Skeletal muscle tissue (tissue), 4 donors: Measurements from ENCODE around the gene BSPRY. TPM values are rescaled to one million over a fixed set of nuclear protein-coding genes. Genes with fewer than 3 reads are reported as not detected.
"Not testable (repeated sequence)": the region's sequence is repeated elsewhere in the genome, so short reads cannot be mapped to it uniquely, and the experiment has no call there.

Source experiments
- H3K27ac ChIP-seq: one replicate; pipeline ENCODE4 v1.7.0; 2013; ENCODE audit warnings: mild to moderate bottlenecking, low read depth, low read length, inconsistent platforms
- H3K27me3 ChIP-seq, 3 donors: one replicate each; pipeline ENCODE4 v1.7.0; 2013; ENCODE audit warnings: low read length in 3 of 3; ENCODE audit not compliant: control insufficient read depth in 3 of 3, insufficient read depth in 3 of 3
- H3K36me3 ChIP-seq, 3 donors: one replicate each; pipeline ENCODE4 v1.7.0; 2013; ENCODE audit warnings: low read length in 3 of 3; ENCODE audit not compliant: control insufficient read depth in 3 of 3, insufficient read depth in 3 of 3
- H3K4me1 ChIP-seq, 3 donors: one replicate each; pipeline ENCODE4 v1.7.0; 2013; ENCODE audit warnings: low read length in 3 of 3, mild to moderate bottlenecking in 3 of 3; ENCODE audit not compliant: control insufficient read depth in 3 of 3, insufficient read depth in 3 of 3
- H3K4me3 ChIP-seq, 3 donors: one replicate each; pipeline ENCODE4 v1.7.0; 2013; ENCODE audit warnings: low read length in 3 of 3
- H3K9ac ChIP-seq, 3 donors: one replicate each; pipeline ENCODE4 v1.7.0; 2013; ENCODE audit warnings: low read length in 3 of 3, mild to moderate bottlenecking in 3 of 3, moderate library complexity in 2 of 3, low read depth in 1 of 3
- H3K9me3 ChIP-seq, 3 donors: one replicate each; pipeline ENCODE4 v1.7.0; 2013; ENCODE audit warnings: low read length in 3 of 3; ENCODE audit not compliant: control insufficient read depth in 3 of 3
- total RNA-seq: library from RNA; depleted of rRNA; stranded (reverse); fragments of >200 nt; gene quantifications from one replicate; pipeline ENCODE4 v1.2.3, GENCODE V29; 2014
- donor health status: Osteomylitis.

The BSPRY gene
- total RNA-seq, 1 donor from 2014 or later, result 1.0 TPM

- H3K36me3 ChIP-seq, H3K27me3 ChIP-seq, H3K4me3 ChIP-seq: not testable (repeated sequence)
Measured at GRCh38 chr9:113365652-113366051, 16.3 kb downstream of the BSPRY start.

DNA sequence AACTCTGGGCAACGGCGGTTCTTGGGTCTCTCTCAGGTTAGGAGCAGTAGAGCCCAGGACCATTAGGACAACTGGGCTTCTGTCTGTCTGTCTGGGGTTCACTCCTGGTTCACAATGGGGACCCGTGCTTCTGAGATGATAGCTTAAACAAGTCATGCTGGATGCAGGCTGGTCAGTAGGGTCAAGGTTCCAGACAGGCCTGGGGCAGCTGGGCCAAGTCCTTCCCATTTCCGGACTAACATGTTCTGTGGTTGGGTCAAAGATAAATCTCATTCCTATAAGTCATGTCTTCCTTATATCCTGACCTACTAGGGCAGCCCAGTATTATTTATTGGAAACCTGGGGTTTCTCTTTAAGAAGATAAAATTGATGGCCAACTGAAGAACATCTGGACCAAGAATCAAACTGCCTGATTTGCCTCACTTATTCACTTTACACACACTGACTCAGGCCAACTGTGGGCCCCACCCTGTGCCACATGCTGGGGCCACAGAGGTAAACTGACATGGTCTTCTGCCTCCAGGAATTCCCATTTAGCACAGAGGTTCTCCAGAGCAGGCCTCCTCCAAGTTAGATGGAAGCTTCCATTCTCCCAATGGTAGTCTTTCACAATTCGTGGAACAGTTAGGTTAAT is 19.1 kb downstream of the BSPRY start:
- Histone ChIP-seq H3K36me3 (peaks cover 0 to 9% (median 2%) of the 10 kb centered on the region in 3 donors), H3K9me3 (no peaks in the 10 kb centered on the region), H3K27ac (no peak overlapping the region), H3K27me3 (no peaks in the 10 kb centered on the region), H3K9ac (no peak overlapping the region), H3K4me3 (no peak overlapping the region), H3K4me1 (peaks cover 0 to 8% (median 7%) of the 10 kb centered on the region in 3 donors)

More at GRCh38 chr9:113365652-113366051, 16.3 kb downstream of the BSPRY start:
- H3K4me1 ChIP-seq, H3K9me3 ChIP-seq, H3K27ac ChIP-seq, H3K9ac ChIP-seq: not testable (repeated sequence)

GRCh38 chr9:113368982-113369854 is 19.9 kb downstream of the BSPRY start:
- Histone ChIP-seq H3K27me3 (no peaks in the 10 kb centered on the region), H3K4me3 (peak overlapping the region in 1 of 3 donors; percentile 23), H3K9ac (no peak overlapping the region)

GRCh38 chr9:113369855-113370140 is 20.5 kb downstream of the BSPRY start:
- Histone ChIP-seq H3K27me3 (no peaks in the 10 kb centered on the region), H3K4me3 (peak overlapping the region in 1 of 3 donors; percentile 23), H3K9me3 (no peaks in the 10 kb centered on the region), H3K36me3 (peaks cover 0 to 20% (median 12%) of the 10 kb centered on the region in 3 donors), H3K9ac (no peak overlapping the region), H3K4me1 (peaks cover 0 to 8% (median 7%) of the 10 kb centered on the region in 3 donors), H3K27ac (no peak overlapping the region)

More at GRCh38 chr9:113368982-113369854, 19.9 kb downstream of the BSPRY start:
- H3K27ac ChIP-seq, result no peak overlapping the region
- no peaks in the 10 kb centered on the region for H3K9me3 ChIP-seq
- H3K4me1 ChIP-seq, result peaks cover 0 to 8% (median 7%) of the 10 kb centered on the region in 3 donors
- H3K36me3 ChIP-seq, result peaks cover 0 to 17% (median 9%) of the 10 kb centered on the region in 3 donors

DNA sequence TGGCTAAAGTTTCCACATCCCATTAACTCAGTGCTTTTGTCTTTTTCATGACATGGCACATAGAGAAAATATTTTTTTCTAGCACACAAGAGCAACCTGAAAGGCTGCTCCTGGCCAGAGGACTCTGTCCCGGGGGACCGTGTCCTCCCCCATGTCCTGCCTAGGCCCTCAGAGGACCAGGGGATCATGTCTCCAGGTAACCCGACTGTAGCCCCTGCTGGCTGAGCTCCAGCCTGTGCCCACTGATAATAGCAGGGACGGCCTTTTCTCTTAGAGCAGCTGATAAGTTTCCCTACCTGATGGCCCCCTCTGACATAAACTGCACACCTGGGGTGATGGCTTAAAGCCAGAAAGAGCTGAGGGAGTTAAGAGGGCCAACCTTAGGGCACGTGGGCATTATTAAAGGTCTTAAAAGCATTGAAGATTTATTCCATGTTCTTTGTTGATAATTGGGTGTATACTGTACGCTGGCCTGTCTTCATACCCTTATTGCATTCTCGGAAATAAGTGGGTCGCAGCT is 21.5 kb downstream of the BSPRY start:
- H3K9me3 ChIP-seq, result no peaks in the 10 kb centered on the region
- no peak overlapping the region for H3K9ac ChIP-seq
- H3K4me3 ChIP-seq, result no peak overlapping the region
- no peak overlapping the region for H3K27ac ChIP-seq
- peaks cover 0 to 26% (median 12%) of the 10 kb centered on the region in 3 donors for H3K36me3 ChIP-seq
- no peaks in the 10 kb centered on the region for H3K27me3 ChIP-seq
- H3K4me1 ChIP-seq, result peaks cover 3 to 15% (median 11%) of the 10 kb centered on the region in 3 donors

- Histone ChIP-seq H3K27ac (no peak overlapping the region), H3K4me1 (peaks cover 3 to 18% (median 11%) of the 10 kb centered on the region in 3 donors), H3K9me3 (no peaks in the 10 kb centered on the region), H3K27me3 (no peaks in the 10 kb centered on the region), H3K9ac (no peak overlapping the region), H3K4me3 (no peak overlapping the region), H3K36me3 (peaks cover 0 to 26% (median 12%) of the 10 kb centered on the region in 3 donors)
Measured at GRCh38 chr9:113372059-113372458, 22.7 kb downstream of the BSPRY start.

GRCh38 chr9:113373256-113373655 is 23.9 kb downstream of the BSPRY start:
- no peak overlapping the region for H3K4me3 ChIP-seq
- H3K9me3 ChIP-seq, result no peaks in the 10 kb centered on the region
- H3K9ac ChIP-seq, result no peak overlapping the region
- H3K27ac ChIP-seq, result no peak overlapping the region
- H3K36me3 ChIP-seq, result peaks cover 0 to 26% (median 12%) of the 10 kb centered on the region in 3 donors
- peaks cover 5 to 20% (median 14%) of the 10 kb centered on the region in 3 donors for H3K4me1 ChIP-seq
- no peaks in the 10 kb centered on the region for H3K27me3 ChIP-seq

DNA sequence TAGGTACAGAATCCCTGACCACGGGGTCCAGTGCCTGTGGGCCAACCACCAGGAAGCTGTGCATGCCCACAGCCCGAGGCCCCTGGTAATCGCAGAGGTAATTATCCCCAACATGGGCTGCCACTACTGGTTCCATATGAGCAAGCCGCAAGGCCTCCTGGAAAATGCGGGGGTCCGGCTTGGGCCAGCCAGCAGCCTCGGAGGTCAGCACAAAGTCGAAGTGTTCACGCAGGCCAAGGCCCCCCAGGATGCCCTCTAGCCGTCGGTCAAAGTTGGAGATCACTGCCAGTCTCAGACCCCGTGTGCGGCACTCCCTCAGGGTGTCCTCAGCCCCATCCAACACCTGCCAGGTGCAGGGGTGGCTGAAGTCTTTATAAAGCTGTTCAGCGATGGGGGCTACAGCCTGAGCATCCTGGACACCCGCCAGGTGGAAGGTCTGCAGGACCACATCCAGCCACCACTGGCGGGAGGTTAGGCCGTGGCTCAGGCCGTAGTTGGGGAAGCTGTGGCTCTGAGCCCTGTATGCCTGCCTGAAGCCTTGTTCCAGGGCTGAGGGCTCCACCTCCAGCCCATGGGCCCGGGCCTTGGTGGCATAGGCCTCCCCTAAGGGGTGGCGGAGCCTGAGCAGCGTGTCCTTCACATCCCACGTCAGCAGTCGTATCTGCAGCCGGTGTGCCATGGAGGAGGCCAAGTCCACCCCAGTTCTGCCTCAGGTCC is 24.5 kb downstream of the BSPRY start:
- Histone ChIP-seq H3K27me3 (no peaks in the 10 kb centered on the region), H3K4me3 (no peak overlapping the region), H3K36me3 (peaks cover 0 to 26% (median 12%) of the 10 kb centered on the region in 3 donors)

GRCh38 chr9:113375057-113376023 is 26.0 kb downstream of the BSPRY start:
- H3K36me3 ChIP-seq, result peaks cover 0 to 26% (median 12%) of the 10 kb centered on the region in 3 donors
- no peak overlapping the region for H3K27ac ChIP-seq
- H3K9me3 ChIP-seq, result no peaks in the 10 kb centered on the region
- H3K4me1 ChIP-seq, result peaks cover 5 to 12% (median 7%) of the 10 kb centered on the region in 3 donors
- H3K9ac ChIP-seq, result peak overlapping the region in 1 of 3 donors; percentile 28
- no peaks in the 10 kb centered on the region for H3K27me3 ChIP-seq
- H3K4me3 ChIP-seq, result no peak overlapping the region

More for the DNA sequence above, 24.5 kb downstream of the BSPRY start:
- Histone ChIP-seq H3K9me3 (no peaks in the 10 kb centered on the region), H3K27ac (no peak overlapping the region), H3K9ac (no peak overlapping the region), H3K4me1 (peaks cover 5 to 20% (median 14%) of the 10 kb centered on the region in 3 donors)
